B cell (primary cell): ENCODE results near the gene TRMU. TPM values are rescaled to one million over a fixed set of nuclear protein-coding genes. Genes with fewer than 3 reads are reported as not detected.

ENCODE experiments used
- ATAC-seq: fragments of 200-7000 bp; cut with Tn5 transposase; one replicate; pipeline ENCODE4 v1.10.0; 2021; ENCODE audit warnings: low read depth, mild to moderate bottlenecking, moderate number of reproducible peaks, moderate library complexity
- CTCF ChIA-PET: fragments of 350-600 bp; sonication (Branson Sonifier 250); formaldehyde crosslinking; loops from one replicate; lab custom pipeline; 2021; ENCODE audit warnings: antibody characterized with exemption, inconsistent platforms; lab: Charles Lee
- POLR2A ChIA-PET: fragments of 350-600 bp; sonication (Branson Sonifier 250); formaldehyde crosslinking; loops from one replicate; lab custom pipeline; 2021; ENCODE audit warnings: antibody characterized with exemption; lab: Charles Lee
- DNase-seq: peaks from one replicate; pipeline ENCODE4 v3.0.0; 2013
- H2AFZ ChIP-seq: 2 replicates; pipeline ENCODE4 v1.6.1; 2012; ENCODE audit warnings: mild to moderate bottlenecking, low read depth, low read length; ENCODE audit not compliant: insufficient read depth, poor library complexity, severe bottlenecking
- H3K27ac ChIP-seq, 2 donors: 1 replicate in 1 of 2; 2 replicates in 1 of 2; pipeline ENCODE4 v1.5.1; 2012 to 2013; ENCODE audit warnings: low read length in 2 of 2, mild to moderate bottlenecking in 2 of 2, moderate library complexity in 1 of 2
- H3K27me3 ChIP-seq, 4 experiments: fragments of 200-600 bp in 1 of 4; sonication (generic) in 1 of 4; replicated peaks in 1 of 4; 1 replicate in 2 of 4; 2 replicates in 2 of 4; pipeline versions ENCODE4 v1.6.1 to v1.7.0; 2013 to 2016; ENCODE audit warnings: low read length in 3 of 4, mild to moderate bottlenecking in 2 of 4, mixed read lengths in 1 of 4, moderate library complexity in 1 of 4; ENCODE audit not compliant: insufficient read depth in 4 of 4, control insufficient read depth in 3 of 4; ENCODE audit errors: control extremely low read depth in 1 of 4
- H3K36me3 ChIP-seq, 2 experiments: replicated peaks in 1 of 2; 1 replicate in 1 of 2; 2 replicates in 1 of 2; pipeline versions ENCODE4 v1.6.1 to v1.7.1; 2013; ENCODE audit warnings: low read length in 1 of 2; ENCODE audit not compliant: insufficient read depth in 2 of 2, control insufficient read depth in 1 of 2; ENCODE audit errors: control extremely low read depth in 1 of 2, extremely low read depth in 1 of 2
- H3K4me1 ChIP-seq, 2 donors: fragments of 200-600 bp in 1 of 2; sonication (generic) in 1 of 2; 1 replicate in 1 of 2; 2 replicates in 1 of 2; pipeline versions ENCODE4 v1.5.1 to v1.6.1; 2013 to 2017; ENCODE audit warnings: low read length in 2 of 2; ENCODE audit not compliant: control insufficient read depth in 2 of 2, insufficient read depth in 2 of 2
- H3K4me2 ChIP-seq: replicated peaks from 2 replicates; pipeline ENCODE3; 2012; ENCODE audit warnings: mild to moderate bottlenecking, low read depth, low read length; ENCODE audit not compliant: poor library complexity, severe bottlenecking
- H3K4me3 ChIP-seq, 5 experiments: fragments of 200-600 bp in 1 of 5; sonication (generic) in 1 of 5; 1 replicate in 3 of 5; 2 replicates in 2 of 5; pipeline versions ENCODE4 v1.5.1 to v1.7.0; 2011 to 2016; ENCODE audit warnings: low read length in 4 of 5, mild to moderate bottlenecking in 4 of 5, low read depth in 2 of 5, control low read depth in 1 of 5, moderate library complexity in 1 of 5; ENCODE audit not compliant: insufficient read depth in 1 of 5; ENCODE audit errors: control extremely low read depth in 1 of 5, extremely low read depth in 1 of 5
- H3K79me2 ChIP-seq: fragments of 200-600 bp; sonication (generic); one replicate; pipeline ENCODE4 v1.6.0; 2016; ENCODE audit warnings: low read length; ENCODE audit not compliant: control insufficient read depth, insufficient read depth
- H3K9ac ChIP-seq: fragments of 200-600 bp; sonication (generic); 2 replicates; pipeline ENCODE4 v1.6.1; 2017; ENCODE audit warnings: mild to moderate bottlenecking, low read length, moderate library complexity
- H3K9me3 ChIP-seq, 3 donors: one replicate each; pipeline versions ENCODE4 v1.6.1 to v1.7.1; 2013; ENCODE audit warnings: low read length in 2 of 3; ENCODE audit not compliant: control insufficient read depth in 2 of 3, insufficient read depth in 1 of 3; ENCODE audit errors: control extremely low read depth in 1 of 3
- H4K20me1 ChIP-seq: 2 replicates; pipeline ENCODE4 v1.6.0; 2012; ENCODE audit warnings: mild to moderate bottlenecking, low read length; ENCODE audit not compliant: insufficient read depth, control insufficient read depth, poor library complexity, severe bottlenecking
- H3K27ac Mint-ChIP-seq: one replicate; pipeline ENCODE4 v1.8.0; 2021; ENCODE audit warnings: mixed read lengths
- H3K27me3 Mint-ChIP-seq: one replicate; pipeline ENCODE4 v1.8.0; 2021; ENCODE audit warnings: mixed read lengths
- H3K4me1 Mint-ChIP-seq: one replicate; pipeline ENCODE4 v1.8.0; 2021; ENCODE audit warnings: mixed read lengths
- H3K4me3 Mint-ChIP-seq: one replicate; pipeline ENCODE4 v1.8.0; 2021; ENCODE audit warnings: mixed read lengths
- H3K9me3 Mint-ChIP-seq: one replicate; pipeline ENCODE4 v1.8.0; 2022; ENCODE audit warnings: mixed read lengths; ENCODE audit not compliant: insufficient read depth
- EZH2 ChIP-seq: IDR thresholded peaks from 2 replicates; pipeline ENCODE4 v1.6.1; 2012; ENCODE audit warnings: borderline replicate concordance, low read depth, mild to moderate bottlenecking, moderate library complexity, low read length; ENCODE audit not compliant: insufficient read depth, poor library complexity, severe bottlenecking
- WGBS: methylation state at CpG from one replicate; pipeline ENCODE4 v1.1.5; 2013; ENCODE audit warnings: missing lambda C conversion rate; ENCODE audit not compliant: insufficient coverage; 5-methylcytosine and 5-hydroxymethylcytosine counted together
- intact Hi-C: fragments of 100-400 bp; cut with micrococcal nuclease; formaldehyde crosslinking; loops from one replicate; pipeline ENCODE4 v1.10.0; 2022
- polyA plus RNA-seq: library from polyadenylated mRNA; depleted of rRNA; stranded (reverse); fragments of >200 nt; gene quantifications from 2 replicates; pipeline ENCODE4 v1.2.3, GENCODE V29; 2012
- total RNA-seq, 2 donors: library from RNA; stranded (reverse); fragments of 120-200 nt in 1 of 2; gene quantifications; 1 replicate in 1 of 2; 2 replicates in 1 of 2; pipeline versions ENCODE4 v1.2.3 to v1.2.4, GENCODE V29; 2013 to 2022
- TF ChIP-seq, protein P1 (sequence below): fragments of 200-600 bp; IDR thresholded peaks from one replicate; pipeline ENCODE4 v1.8.0; 2022; ENCODE audit warnings: antibody characterized with exemption, mild to moderate bottlenecking

Gene TRMU
- total and polyA plus RNA-seq, 2 donors (not counting 1 experiment from before 2014, with no cell fraction given) = 51.0 to 76.9 TPM

DNA sequence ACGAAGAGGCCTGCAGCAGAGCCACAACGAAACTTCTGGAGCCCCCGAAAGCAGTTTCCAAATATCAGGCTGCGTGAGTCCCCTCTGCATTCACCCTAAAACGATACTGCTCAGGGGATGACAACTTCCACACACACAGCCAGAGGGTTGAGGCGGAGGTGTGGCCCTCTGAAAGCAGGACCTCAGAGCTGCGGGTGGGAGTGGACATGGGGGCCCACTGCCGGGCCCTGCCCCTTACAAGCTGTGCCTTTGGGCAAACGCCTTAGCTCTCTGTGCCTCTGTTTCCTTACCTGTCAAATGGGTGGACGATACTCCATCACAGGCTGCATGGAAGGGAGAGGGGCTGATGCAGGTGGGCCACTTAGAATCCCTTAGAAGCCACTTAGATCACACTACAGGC lies 53.1 kb downstream of the TRMU start:
- no peaks in the 10 kb centered on the region for H3K79me2 ChIP-seq
- ATAC-seq = no peak
- Mint-ChIP-seq H3K27me3 (no peaks in the 10 kb centered on the region), H3K27ac (no peak overlapping the region), H3K4me3 (no peak overlapping the region), H3K4me1 (no peaks in the 10 kb centered on the region), H3K9me3 (no peaks in the 10 kb centered on the region)
- no peak overlapping the region for H3K4me3 ChIP-seq
- intact Hi-C loops = no loop called here
- H4K20me1 ChIP-seq = no peaks in the 10 kb centered on the region
- no peak for DNase-seq
- H3K27ac ChIP-seq = no peak overlapping the region
- H3K9me3 ChIP-seq = no peaks in the 10 kb centered on the region
- no peak overlapping the region for H2AFZ ChIP-seq
- ChIA-PET CTCF (no interaction called here), POLR2A (no interaction called here)
- no peaks in the 10 kb centered on the region for H3K27me3 ChIP-seq
- 90% methylated on average over 9 of the region's 10 CpGs for WGBS
- H3K4me2 ChIP-seq = no peak overlapping the region
- peaks cover 0 to 37% of the 10 kb centered on the region in 2 experiments for H3K36me3 ChIP-seq
- no peak overlapping the region for H3K9ac ChIP-seq
- H3K4me1 ChIP-seq = no peaks in the 10 kb centered on the region
- no peak for TF ChIP-seq EZH2
- TF ChIP-seq, protein P1, sequence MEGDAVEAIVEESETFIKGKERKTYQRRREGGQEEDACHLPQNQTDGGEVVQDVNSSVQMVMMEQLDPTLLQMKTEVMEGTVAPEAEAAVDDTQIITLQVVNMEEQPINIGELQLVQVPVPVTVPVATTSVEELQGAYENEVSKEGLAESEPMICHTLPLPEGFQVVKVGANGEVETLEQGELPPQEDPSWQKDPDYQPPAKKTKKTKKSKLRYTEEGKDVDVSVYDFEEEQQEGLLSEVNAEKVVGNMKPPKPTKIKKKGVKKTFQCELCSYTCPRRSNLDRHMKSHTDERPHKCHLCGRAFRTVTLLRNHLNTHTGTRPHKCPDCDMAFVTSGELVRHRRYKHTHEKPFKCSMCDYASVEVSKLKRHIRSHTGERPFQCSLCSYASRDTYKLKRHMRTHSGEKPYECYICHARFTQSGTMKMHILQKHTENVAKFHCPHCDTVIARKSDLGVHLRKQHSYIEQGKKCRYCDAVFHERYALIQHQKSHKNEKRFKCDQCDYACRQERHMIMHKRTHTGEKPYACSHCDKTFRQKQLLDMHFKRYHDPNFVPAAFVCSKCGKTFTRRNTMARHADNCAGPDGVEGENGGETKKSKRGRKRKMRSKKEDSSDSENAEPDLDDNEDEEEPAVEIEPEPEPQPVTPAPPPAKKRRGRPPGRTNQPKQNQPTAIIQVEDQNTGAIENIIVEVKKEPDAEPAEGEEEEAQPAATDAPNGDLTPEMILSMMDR = no peak

DNA sequence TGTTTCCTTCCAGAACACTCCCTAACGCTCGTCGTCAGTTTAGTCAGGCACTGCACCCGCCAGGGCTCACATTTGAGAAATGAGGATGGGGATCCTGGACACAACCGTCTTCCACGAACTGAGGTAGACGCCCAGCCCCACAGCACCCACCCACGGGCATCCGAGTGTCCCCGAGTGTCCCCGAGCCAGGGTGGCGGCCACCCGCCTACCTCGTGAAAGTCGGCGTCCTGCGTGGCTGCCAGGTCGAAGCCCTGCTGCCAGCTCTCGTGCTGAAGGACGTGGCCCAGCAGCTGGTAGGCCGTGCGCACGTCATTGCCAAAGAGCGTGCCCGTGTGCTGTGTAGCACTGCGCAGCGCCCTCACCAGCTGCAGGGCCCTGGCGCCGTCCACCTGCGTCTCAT lies 53.6 kb downstream of the TRMU start:
- 95% methylated on average over 30 of the region's 30 CpGs for WGBS
- no peak for ATAC-seq
- no peaks in the 10 kb centered on the region for H3K79me2 ChIP-seq
- no peak overlapping the region for H2AFZ ChIP-seq
- Mint-ChIP-seq H3K27me3 (no peaks in the 10 kb centered on the region), H3K9me3 (no peaks in the 10 kb centered on the region), H3K27ac (no peak overlapping the region), H3K4me3 (no peak overlapping the region), H3K4me1 (no peaks in the 10 kb centered on the region)
- ChIA-PET POLR2A (no interaction called here), CTCF (no interaction called here)
- DNase-seq = no peak
- H4K20me1 ChIP-seq = no peaks in the 10 kb centered on the region
- peaks cover 0 to 37% of the 10 kb centered on the region in 2 experiments for H3K36me3 ChIP-seq
- H3K27me3 ChIP-seq = no peaks in the 10 kb centered on the region
- no peak overlapping the region for H3K9ac ChIP-seq
- H3K4me1 ChIP-seq = no peaks in the 10 kb centered on the region
- no peak overlapping the region for H3K4me3 ChIP-seq
- no peaks in the 10 kb centered on the region for H3K9me3 ChIP-seq
- no peak overlapping the region for H3K4me2 ChIP-seq
- TF ChIP-seq, protein P1 = no peak
- no peak for TF ChIP-seq EZH2
- H3K27ac ChIP-seq = no peak overlapping the region
- intact Hi-C loops = no loop called here
